GM04504 (cell line): Measurements from ENCODE around the gene B3GAT1.

Source experiments
- DNase-seq: peaks from one replicate; pipeline ENCODE4 v3.0.0-alpha.2; 2012; ENCODE audit warnings: low read depth

Gene B3GAT1

GRCh38 chr11:134371436-134372185 lies 40.4 kb downstream of the B3GAT1 start:
- DNase-seq, result no peak

- DNase-seq, result no peak
Observed at GRCh38 chr11:134370526-134371435, 41.3 kb downstream of the B3GAT1 start.

- no peak for DNase-seq
Observed at GRCh38 chr11:134369656-134370525, 42.2 kb downstream of the B3GAT1 start.

- no peak for DNase-seq
Observed at GRCh38 chr11:134367781-134368180, 44.3 kb downstream of the B3GAT1 start.

GRCh38 chr11:134366254-134366653 lies 45.8 kb downstream of the B3GAT1 start:
- no peak for DNase-seq

GRCh38 chr11:134365011-134365925 lies 46.8 kb downstream of the B3GAT1 start:
- no peak for DNase-seq

- DNase-seq, result no peak
Observed at GRCh38 chr11:134364261-134364660, 47.8 kb downstream of the B3GAT1 start.

GRCh38 chr11:134363592-134363991 lies 48.5 kb downstream of the B3GAT1 start:
- no peak for DNase-seq

- no peak for DNase-seq
Observed at GRCh38 chr11:134363161-134363560, 48.9 kb downstream of the B3GAT1 start.

GRCh38 chr11:134362192-134362901 lies 49.7 kb downstream of the B3GAT1 start:
- DNase-seq, result no peak

- DNase-seq, result no peak
Observed at GRCh38 chr11:134361661-134362060, 50.4 kb downstream of the B3GAT1 start.

- DNase-seq, result peak; percentile 8
Observed at GRCh38 chr11:134360050-134360835, 51.8 kb downstream of the B3GAT1 start.

- DNase-seq, result no peak
Observed at GRCh38 chr11:134359646-134360045, 52.4 kb downstream of the B3GAT1 start.

GRCh38 chr11:134358856-134359490 lies 53.1 kb downstream of the B3GAT1 start:
- no peak for DNase-seq

- DNase-seq, result no peak
Observed at GRCh38 chr11:134358165-134358855, 53.7 kb downstream of the B3GAT1 start.

GRCh38 chr11:134357545-134357839 lies 54.5 kb downstream of the B3GAT1 start:
- no peak for DNase-seq

- DNase-seq, result no peak
Observed at GRCh38 chr11:134356656-134357544, 55.1 kb downstream of the B3GAT1 start.

GRCh38 chr11:134355656-134356055 lies 56.4 kb downstream of the B3GAT1 start:
- DNase-seq, result no peak
